Dermis microvascular lymphatic vessel endothelial cell (primary cell): ENCODE data around the gene TUBB3. TPM values are rescaled to one million over a fixed set of nuclear protein-coding genes. Genes with fewer than 3 reads are reported as not detected.
"Not testable (repeated sequence)": the region's sequence is repeated elsewhere in the genome, so short reads cannot be mapped to it uniquely, and the experiment has no call there.

Source experiments
- DNase-seq, 2 donors: peaks; one replicate each; pipeline versions ENCODE4 v3.0.0 to v3.0.0-alpha.2; 2010; ENCODE audit warnings: low read depth in 2 of 2
- total RNA-seq: library from RNA; depleted of rRNA; stranded (reverse); fragments of >200 nt; gene quantifications from 2 replicates; pipeline ENCODE4 v1.2.1, GENCODE V29; 2014

TUBB3 gene
- total RNA-seq: 76.0 and 137 TPM in 2 replicates

- peak in 1 of 2 donors; percentile 87 for DNase-seq
Measured at GRCh38 chr16:89922884-89923639, at the start of gene TUBB3. TUBB3 (plus strand) TSS chr16:89923342; CDS start chr16:89923402, 60 bp downstream.

- DNase-seq: peak; percentile 88 to 96
Measured at GRCh38 chr16:89873972-89874689, 49.0 kb upstream of the TUBB3 start.

- DNase-seq: not testable (repeated sequence)
Measured at GRCh38 chr16:89879123-89879522, 44.0 kb upstream of the TUBB3 start.

- DNase-seq: no peak
Measured at GRCh38 chr16:89880477-89881367, 42.4 kb upstream of the TUBB3 start.

- no peak for DNase-seq
Measured at GRCh38 chr16:89881368-89881730, 41.8 kb upstream of the TUBB3 start.

GRCh38 chr16:89883346-89884040 is 39.6 kb upstream of the TUBB3 start:
- no peak for DNase-seq

GRCh38 chr16:89884041-89884421 is 39.1 kb upstream of the TUBB3 start:
- DNase-seq: no peak

GRCh38 chr16:89887243-89887642 is 35.9 kb upstream of the TUBB3 start:
- DNase-seq: no peak

- no peak for DNase-seq
Measured at GRCh38 chr16:89890200-89890599, 32.9 kb upstream of the TUBB3 start.

GRCh38 chr16:89890886-89891657 is 32.1 kb upstream of the TUBB3 start:
- DNase-seq: no peak

- no peak for DNase-seq
Measured at GRCh38 chr16:89892055-89892630, 31.0 kb upstream of the TUBB3 start.

GRCh38 chr16:89892635-89893034 is 30.5 kb upstream of the TUBB3 start:
- no peak for DNase-seq

- no peak for DNase-seq
Measured at GRCh38 chr16:89893642-89894548, 29.2 kb upstream of the TUBB3 start.

GRCh38 chr16:89895482-89896250 is 27.5 kb upstream of the TUBB3 start:
- no peak for DNase-seq

GRCh38 chr16:89897204-89897603 is 25.9 kb upstream of the TUBB3 start:
- DNase-seq: no peak

GRCh38 chr16:89898201-89898967 is 24.8 kb upstream of the TUBB3 start:
- DNase-seq: no peak

- DNase-seq: no peak
Measured at GRCh38 chr16:89899879-89900481, 23.2 kb upstream of the TUBB3 start.
